GM18907 (cell line): ENCODE measurements around the gene TNS3.
"Not testable (repeated sequence)": the region's sequence is repeated elsewhere in the genome, so short reads cannot be mapped to it uniquely, and the experiment has no call there.

Source experiments
- ATAC-seq: cut with Tn5 transposase; IDR thresholded peaks from one replicate; pipeline ENCODE4 v1.9.1; 2021; ENCODE audit warnings: mild to moderate bottlenecking, moderate library complexity; ENCODE audit not compliant: unreplicated experiment

The TNS3 gene

DNA sequence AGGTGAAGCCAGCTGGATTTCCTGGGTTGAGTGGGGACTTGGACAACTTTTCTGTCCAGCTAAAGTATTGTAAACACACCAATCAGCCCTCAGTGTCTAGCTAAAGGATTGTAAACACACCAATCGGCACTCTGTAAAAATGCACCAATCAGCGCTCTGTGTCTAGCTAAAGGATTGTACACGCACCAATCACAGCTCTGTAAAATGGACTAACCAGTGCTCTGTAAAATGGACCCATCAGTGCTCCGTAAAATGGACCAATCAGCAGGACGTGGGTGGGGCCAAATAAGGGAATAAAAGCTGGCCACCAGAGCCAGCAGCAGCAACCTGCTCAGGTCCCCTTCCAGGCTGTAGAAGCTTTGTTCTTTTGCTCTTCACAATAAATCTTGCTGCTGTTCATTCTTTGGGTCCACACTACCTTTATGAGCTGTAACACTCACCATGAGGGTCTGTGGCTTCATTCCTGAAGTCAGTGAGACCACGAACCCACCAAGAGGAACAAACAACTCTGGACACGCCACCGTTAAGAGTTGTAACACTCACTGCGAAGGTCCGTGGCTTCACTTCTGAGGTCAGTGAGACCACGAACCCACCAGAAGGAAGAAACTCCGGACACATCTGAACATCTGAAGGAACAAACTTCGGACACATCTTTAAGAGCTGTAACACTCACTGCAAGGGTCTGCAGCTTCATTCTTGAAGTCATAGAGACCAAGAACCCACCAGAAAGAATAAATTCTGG is 21.8 kb upstream of the TNS3 start:
- ATAC-seq, result not testable (repeated sequence)

- ATAC-seq, result no peak
Observed at GRCh38 chr7:47602272-47603004, 20.5 kb upstream of the TNS3 start.

DNA sequence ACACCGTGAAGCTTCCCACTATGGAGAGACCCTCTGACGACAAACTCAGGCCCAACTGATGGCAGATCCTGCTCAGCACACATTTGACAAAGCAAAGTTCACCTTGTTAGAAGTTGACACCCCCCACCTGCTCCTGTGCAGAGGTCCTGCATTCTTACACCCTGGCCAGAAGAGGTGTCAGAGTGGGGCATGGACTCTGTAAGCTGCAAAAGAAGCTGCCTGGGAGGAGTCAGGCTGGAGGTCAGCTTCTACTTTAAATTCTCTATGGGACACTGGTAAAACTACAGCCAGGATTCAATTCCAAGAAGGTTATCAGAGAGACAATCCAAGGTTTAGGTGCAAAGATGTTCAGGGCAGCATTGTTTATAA is 20.0 kb upstream of the TNS3 start:
- ATAC-seq, result no peak

GRCh38 chr7:47601119-47601880 is 19.4 kb upstream of the TNS3 start:
- peak; percentile 83 for ATAC-seq

- ATAC-seq, result peak; percentile 61
Observed at GRCh38 chr7:47600199-47601118, 18.5 kb upstream of the TNS3 start.

GRCh38 chr7:47597379-47597778 is 15.5 kb upstream of the TNS3 start:
- no peak for ATAC-seq

DNA sequence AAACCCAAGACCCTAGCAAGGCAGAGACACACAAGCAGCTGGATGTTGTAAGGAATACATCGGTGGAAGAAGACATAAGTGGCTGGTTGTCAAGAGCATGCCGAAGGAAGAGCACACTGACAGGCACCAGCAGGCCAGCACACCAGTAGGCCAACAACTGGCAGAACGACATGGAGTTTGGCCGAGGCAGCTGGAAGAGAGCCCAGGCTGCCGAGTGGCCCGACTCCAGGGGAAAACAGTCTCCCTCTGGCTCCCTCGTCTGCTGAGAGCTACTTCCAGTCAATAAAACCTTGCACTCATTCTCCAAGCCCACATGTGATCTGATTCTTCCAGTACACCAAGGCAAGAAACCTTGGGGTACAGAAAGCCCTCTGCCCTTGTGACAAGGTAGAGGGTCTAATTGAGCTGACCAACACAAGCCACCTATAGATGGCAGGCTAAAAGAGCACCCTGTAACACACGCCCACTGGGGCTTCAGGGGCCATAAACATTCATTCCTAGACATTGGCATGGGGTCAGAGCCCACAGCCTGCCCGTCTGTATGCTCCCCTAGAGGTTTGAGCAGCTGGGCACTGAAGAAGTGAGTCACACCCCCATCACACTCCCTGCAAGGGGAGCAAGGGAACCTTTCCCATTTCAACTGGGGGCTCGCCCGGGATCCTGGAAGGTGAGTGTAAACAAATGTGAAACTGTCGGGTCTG is 14.7 kb upstream of the TNS3 start:
- no peak for ATAC-seq

GRCh38 chr7:47594406-47594805 is 12.5 kb upstream of the TNS3 start:
- no peak for ATAC-seq

DNA sequence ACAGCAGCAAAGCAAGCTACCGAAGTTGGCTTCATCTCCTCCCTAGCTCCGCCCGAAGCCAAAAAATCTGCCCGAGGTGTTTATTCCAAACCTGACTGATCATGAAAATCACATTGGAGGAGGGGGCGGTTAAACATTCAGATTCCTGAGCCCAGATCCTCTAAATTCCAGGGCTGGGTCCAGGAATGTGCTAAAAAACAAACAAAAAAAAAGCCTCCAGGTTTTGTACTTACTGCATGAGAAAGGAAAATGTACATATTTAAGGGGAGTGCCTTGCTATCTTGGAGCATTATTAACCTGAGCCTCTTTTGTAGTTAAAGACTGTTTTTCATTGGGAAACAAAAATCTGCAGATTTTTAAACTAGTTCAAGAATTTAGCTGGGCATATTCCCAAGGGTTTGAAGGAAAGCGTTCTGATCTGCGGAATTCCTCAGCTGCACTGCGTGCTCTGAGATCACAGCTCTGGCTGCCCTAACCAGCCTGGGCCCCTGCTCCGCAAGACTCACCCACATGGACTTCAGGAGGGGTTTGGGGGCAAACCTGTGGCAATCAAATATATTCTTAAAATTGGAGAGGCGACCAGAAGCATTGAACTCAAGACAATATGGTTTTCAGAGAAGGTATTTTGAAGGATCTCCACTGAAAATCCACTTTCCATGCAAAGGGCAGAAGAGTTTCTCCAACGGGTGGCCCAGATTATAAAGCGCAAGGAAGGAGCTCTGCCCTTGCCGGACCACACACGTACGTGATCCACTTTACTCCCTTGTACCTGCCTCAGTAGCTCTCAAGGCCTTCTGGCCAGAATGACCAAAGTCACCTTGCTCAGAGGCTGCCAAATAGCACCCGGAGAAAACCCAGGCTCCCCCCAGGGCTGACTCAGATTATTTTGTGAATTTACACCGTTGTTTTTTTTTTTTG is 10.0 kb upstream of the TNS3 start:
- ATAC-seq, result no peak

DNA sequence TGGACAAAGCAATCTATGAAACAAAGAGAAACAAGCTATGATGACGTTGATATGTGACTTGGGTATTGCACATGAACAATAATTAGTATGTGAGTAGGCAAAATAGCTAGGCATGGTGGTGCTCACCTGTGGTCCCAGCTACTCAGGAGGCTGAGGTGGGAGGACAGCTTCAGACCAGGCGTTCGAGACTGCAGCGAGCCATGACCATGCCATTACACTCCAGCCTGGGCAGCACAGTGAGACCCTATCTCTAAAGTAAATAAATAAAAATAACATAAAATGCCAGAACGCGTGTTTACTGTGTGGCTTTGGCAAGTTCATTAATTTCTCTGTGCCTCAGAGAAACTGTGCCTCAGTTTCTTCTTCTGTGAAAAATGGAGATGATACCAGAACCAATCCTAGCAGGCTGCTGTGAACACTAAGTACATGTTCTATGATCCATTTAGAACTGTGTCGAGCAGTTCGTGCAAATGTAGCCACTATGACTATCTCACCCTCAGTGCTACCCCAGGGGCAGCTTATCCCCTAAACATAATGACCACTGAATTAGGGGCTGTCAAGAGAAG is 9.3 kb upstream of the TNS3 start:
- no peak for ATAC-seq

GRCh38 chr7:47590215-47590614 is 8.3 kb upstream of the TNS3 start:
- not testable (repeated sequence) for ATAC-seq

DNA sequence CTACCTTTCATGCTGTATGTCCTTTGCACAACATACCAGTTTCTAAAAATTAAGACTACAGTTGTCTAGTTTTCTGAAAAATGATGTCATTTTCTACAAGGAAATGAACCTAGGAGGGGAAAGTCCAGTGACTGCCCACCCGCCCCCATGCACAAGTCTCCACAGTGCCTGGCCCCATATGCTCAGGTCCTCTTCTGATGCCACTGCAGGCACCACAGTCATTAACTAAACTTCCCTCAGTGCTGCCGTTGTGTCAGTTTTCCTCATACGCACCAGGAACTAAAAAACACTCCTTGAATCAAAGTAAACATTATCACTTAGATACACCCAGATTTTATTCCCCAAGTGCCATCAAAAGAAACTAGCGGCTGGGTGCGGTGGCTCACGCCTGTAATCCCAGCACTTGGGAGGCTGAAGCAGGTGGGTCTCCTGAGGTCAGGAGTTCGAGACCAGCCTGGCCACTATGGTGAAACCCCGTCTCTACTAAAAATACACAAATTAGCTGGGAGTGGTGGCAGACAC is 6.9 kb upstream of the TNS3 start:
- no peak for ATAC-seq

GRCh38 chr7:47587976-47588375 is 6.1 kb upstream of the TNS3 start:
- no peak for ATAC-seq

GRCh38 chr7:47587351-47587750 is 5.4 kb upstream of the TNS3 start:
- ATAC-seq, result no peak

DNA sequence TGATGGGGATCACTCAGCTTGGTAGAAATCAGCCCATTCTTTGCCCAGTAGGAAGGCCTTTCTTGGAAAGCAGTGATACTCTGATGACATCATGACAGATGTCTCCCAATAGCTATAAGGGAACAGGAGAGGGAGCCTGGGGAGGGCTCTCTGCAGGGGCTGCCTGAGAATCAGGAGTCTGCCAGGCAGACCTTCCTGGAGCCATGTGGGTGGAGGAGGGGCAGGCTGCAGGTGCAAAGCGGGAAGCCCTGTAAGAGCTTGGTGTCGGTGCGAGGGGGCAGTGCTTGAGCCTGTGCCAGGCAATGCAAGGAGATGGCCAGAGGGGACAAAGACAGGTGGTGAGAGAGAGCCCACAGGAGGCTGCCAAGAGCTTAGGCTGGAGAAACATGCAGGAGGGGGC is 5.0 kb upstream of the TNS3 start:
- ATAC-seq, result no peak

DNA sequence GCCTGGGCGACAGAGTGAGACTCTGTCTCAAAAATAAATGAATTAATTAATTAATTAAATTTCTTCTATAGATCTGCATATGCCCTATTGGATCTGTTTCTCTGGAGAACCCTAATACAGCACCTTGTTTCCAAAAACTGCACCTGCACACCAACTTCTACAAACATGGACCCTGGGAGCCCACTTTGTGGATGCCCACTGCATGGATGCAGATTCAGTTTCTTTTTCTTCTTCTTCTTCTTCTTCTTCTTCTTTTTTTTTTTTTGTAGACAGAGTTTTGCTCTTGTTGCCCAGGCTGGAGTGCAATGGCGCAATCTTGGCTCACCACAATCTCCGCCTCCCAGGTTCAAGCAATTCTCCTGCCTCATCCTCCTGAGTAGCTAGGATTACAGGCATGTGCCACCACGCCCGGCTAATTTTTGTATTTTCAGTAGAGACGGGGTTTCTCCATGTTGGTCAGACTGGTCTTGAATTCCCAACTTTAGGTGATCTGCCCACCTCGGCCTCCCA is 4.3 kb upstream of the TNS3 start:
- not testable (repeated sequence) for ATAC-seq

- ATAC-seq, result no peak
Observed at GRCh38 chr7:47584536-47584895, 2.6 kb upstream of the TNS3 start.

- ATAC-seq, result no peak
Observed at GRCh38 chr7:47583739-47584535, 2.0 kb upstream of the TNS3 start.
